ENCODE results near the gene HAPSTR1. TPM values are rescaled to one million over a fixed set of nuclear protein-coding genes. Genes with fewer than 3 reads are reported as not detected.

Gene HAPSTR1
- total and polyA plus RNA-seq, 2 of the 8 experiments (the other 6 are each of a cell fraction or from before 2014, with no cell fraction given), result 11.9 to 66.1 TPM

DNA sequence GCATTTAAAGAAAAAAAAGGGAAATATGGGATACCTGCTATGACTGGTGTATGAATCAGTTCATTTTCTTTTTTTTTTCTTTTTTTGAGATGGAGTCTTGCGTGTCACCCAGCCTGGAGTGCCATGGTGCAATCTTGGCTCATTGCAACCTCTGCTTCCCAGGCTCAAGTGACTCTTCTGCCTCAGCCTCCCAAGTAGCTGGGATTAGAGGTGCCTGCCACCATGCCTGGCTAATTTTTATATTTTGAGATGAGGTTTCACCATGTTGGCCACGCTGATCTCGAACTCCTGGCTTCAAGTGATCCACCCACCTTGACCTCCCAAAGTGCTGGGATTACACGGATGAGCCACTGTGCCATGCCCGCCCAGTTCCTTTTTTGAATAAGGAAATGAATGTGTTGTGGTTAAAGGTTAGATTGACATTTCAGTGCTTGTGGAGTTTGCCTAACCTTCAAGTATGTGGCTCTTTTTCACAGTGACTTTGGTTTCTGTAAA lies 7.7 kb downstream of the HAPSTR1 start:
- no peak overlapping the region for H4K91ac ChIP-seq (replicated peaks; ENCODE audit: insufficient read length, low read length)
- no peak overlapping the region for H3K4me2 ChIP-seq (ENCODE audit: insufficient read depth in 1 of 2, low read depth in 2 of 2, low read length in 2 of 2)
- no peak overlapping the region for H3K27ac ChIP-seq (ENCODE audit: low read depth, low read length)
- no peak overlapping the region for H4K5ac ChIP-seq (ENCODE audit: insufficient read length, low read depth, low read length)
- H3K4ac ChIP-seq (replicated peaks; ENCODE audit: insufficient read length, low read depth, low read length), result no peak overlapping the region
- no peaks in the 10 kb centered on the region for H3K27me3 ChIP-seq (replicated peaks in 1 of 4; ENCODE audit: control insufficient read depth in 3 of 4, extremely low read depth in 1 of 4, insufficient read depth in 3 of 4, low read length in 3 of 4)
- H3K18ac ChIP-seq (ENCODE audit: extremely low read depth, low read length), result no peak overlapping the region
- no peak overlapping the region for H2BK12ac ChIP-seq (ENCODE audit: low read depth, low read length)
- H3K9ac ChIP-seq (replicated peaks in 1 of 4; ENCODE audit: extremely low read depth in 1 of 4, low read depth in 3 of 4, low read length in 3 of 4), result no peak overlapping the region
- no peak overlapping the region for H2BK5ac ChIP-seq (ENCODE audit: low read depth, low read length)
- H3K56ac ChIP-seq (replicated peaks; ENCODE audit: insufficient read length, low read depth, low read length), result no peak overlapping the region
- no peak overlapping the region for H2BK120ac ChIP-seq (replicated peaks; ENCODE audit: low read depth, low read length)
- H3K79me1 ChIP-seq (ENCODE audit: low read depth, low read length), result peaks cover 7% of the 10 kb centered on the region; the same call in 1 of the 2 replicates
- H3K4me3 ChIP-seq (ENCODE audit: extremely low read depth in 1 of 4, insufficient read depth in 2 of 4, low read depth in 3 of 4, low read length in 4 of 4), result no peak overlapping the region
- no peak for FAIRE-seq
- WGBS, 2 experiments (ENCODE audit: extremely low coverage in 1 of 2, insufficient coverage in 1 of 2, insufficient read length in 1 of 2, insufficient replicate concordance in 2 of 2, low coverage in 1 of 2, low lambda C conversion rate in 2 of 2, missing lambda C conversion rate in 1 of 2), result 91% methylated on average over 5 of the region's 5 CpGs; no CpG with 5 or more reads in 1 of the 2 experiments
- no peak overlapping the region for H3K23ac ChIP-seq (ENCODE audit: insufficient read length)
- TF ChIP-seq POU5F1 (IDR thresholded peaks at IDR 0.05; ENCODE audit: low read depth, low read length) (no peak), SRF (IDR thresholded peaks at IDR 0.05; ENCODE audit: low read depth, low read length) (no peak), MAFK (IDR thresholded peaks at IDR 0.05; ENCODE audit: low read depth, low read length) (no peak), TAF1 (IDR thresholded peaks at IDR 0.05; ENCODE audit: low read depth, low read length) (no peak)
- no peak overlapping the region for H3K14ac ChIP-seq (ENCODE audit: insufficient read length)
- H3K23me2 ChIP-seq (ENCODE audit: low read depth, low read length), result no peaks in the 10 kb centered on the region
- peaks cover 57 to 100% of the 10 kb centered on the region in 2 experiments for H3K79me2 ChIP-seq (ENCODE audit: control insufficient read depth in 1 of 2, insufficient read depth in 2 of 2, low read length in 2 of 2)
- no peaks in the 10 kb centered on the region for H3K9me3 ChIP-seq (ENCODE audit: insufficient read depth in 2 of 2, low read depth in 1 of 2, low read length in 1 of 2)
- no peak overlapping the region for H4K8ac ChIP-seq (ENCODE audit: extremely low read depth, insufficient read depth, low read length)
- peaks cover 11 to 63% (median 24%) of the 10 kb centered on the region in 4 experiments; a peak in 7 of 8 replicates for H3K36me3 ChIP-seq (ENCODE audit: control insufficient read depth in 2 of 4, insufficient read depth in 4 of 4, low read length in 3 of 4)
- no peak for DNase-seq (ENCODE audit: low read depth in 1 of 2, low spot score in 2 of 2)
- no peak overlapping the region for H2AFZ ChIP-seq (ENCODE audit: low read length)
- no peak overlapping the region for H2BK15ac ChIP-seq (ENCODE audit: low read length)
- peaks cover 0 to 5% (median 4%) of the 10 kb centered on the region in 4 experiments; a peak in 3 of 7 replicates for H3K4me1 ChIP-seq (replicated peaks in 1 of 4; ENCODE audit: control insufficient read depth in 3 of 4, insufficient read depth in 4 of 4, low read length in 3 of 4)
- peaks cover 38 to 49% of the 10 kb centered on the region in 2 experiments for H4K20me1 ChIP-seq (replicated peaks in 1 of 2; ENCODE audit: control insufficient read depth in 1 of 2, insufficient read depth in 2 of 2, low read length in 2 of 2)
- H2AK5ac ChIP-seq (ENCODE audit: low read depth, low read length), result no peak overlapping the region
- ChIA-PET CTCF (ENCODE audit: partially characterized antibody) (no interaction called here), POLR2A (ENCODE audit: partially characterized antibody) (interaction anchor here (1.2 to 9.2 kb wide), 2 partner anchors 12 to 49 kb away, joined by 4 to 94 read pairs; no protein-coding TSS in a partner anchor)
- no peak overlapping the region for H2BK20ac ChIP-seq (ENCODE audit: low read length)

Measured in H1 (cell line).